HG02642 (cell line): ENCODE measurements around the gene SKP1.

Experiments
- ATAC-seq: cut with Tn5 transposase; IDR thresholded peaks from one replicate; pipeline ENCODE4 v1.9.1; 2021; ENCODE audit warnings: mild to moderate bottlenecking; ENCODE audit not compliant: unreplicated experiment, poor library complexity

SKP1 gene

DNA sequence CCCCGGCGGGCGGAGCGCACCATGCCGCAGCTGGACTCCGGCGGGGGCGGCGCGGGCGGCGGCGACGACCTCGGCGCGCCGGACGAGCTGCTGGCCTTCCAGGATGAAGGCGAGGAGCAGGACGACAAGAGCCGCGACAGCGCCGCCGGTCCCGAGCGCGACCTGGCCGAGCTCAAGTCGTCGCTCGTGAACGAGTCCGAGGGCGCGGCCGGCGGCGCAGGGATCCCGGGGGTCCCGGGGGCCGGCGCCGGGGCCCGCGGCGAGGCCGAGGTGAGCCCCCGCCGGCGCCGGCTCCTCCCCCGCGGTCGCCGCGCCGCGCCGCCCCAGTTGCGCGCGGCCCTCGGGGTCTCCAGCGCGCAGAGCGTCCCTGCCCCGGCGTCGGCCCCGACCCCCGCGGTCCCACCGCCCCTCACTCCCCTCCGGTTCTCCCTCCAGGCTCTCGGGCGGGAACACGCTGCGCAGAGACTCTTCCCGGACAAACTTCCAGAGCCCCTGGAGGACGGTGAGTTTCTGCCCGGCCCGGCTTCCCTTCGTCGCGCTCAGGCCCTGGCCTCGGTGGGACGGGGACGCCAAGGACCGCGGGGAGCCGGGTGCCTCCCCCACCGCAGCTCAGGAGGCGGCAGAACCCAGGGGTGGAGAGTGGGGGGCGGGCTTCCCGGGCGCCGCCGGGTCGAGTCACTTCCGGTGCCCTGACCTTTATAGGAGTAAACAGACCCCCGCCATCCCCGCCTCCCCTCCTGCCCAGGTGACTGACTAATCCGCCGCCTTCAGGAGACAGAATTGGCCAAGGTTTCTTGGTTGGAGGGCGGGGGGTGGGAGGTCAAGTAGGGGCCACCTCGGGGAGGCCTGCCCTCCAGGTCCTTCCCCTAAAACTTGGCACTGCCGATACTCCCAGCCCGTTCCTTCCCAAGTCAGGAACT is 61.6 kb downstream of the SKP1 start:
- peak; percentile 8 for ATAC-seq

GRCh38 chr5:134113902-134114875 is 62.6 kb downstream of the SKP1 start, which contains the start of gene TCF7:
Gene TCF7, plus strand, starts transcription at chr5:134114681. Its CDS starts 226 bp downstream, at chr5:134114907.
- peak; percentile 88 for ATAC-seq

GRCh38 chr5:134113363-134113889 is 63.3 kb downstream of the SKP1 start:
- no peak for ATAC-seq

- ATAC-seq, result no peak
Observed at GRCh38 chr5:134112726-134113362, 63.9 kb downstream of the SKP1 start.

- no peak for ATAC-seq
Observed at GRCh38 chr5:134111741-134112647, 64.8 kb downstream of the SKP1 start.

DNA sequence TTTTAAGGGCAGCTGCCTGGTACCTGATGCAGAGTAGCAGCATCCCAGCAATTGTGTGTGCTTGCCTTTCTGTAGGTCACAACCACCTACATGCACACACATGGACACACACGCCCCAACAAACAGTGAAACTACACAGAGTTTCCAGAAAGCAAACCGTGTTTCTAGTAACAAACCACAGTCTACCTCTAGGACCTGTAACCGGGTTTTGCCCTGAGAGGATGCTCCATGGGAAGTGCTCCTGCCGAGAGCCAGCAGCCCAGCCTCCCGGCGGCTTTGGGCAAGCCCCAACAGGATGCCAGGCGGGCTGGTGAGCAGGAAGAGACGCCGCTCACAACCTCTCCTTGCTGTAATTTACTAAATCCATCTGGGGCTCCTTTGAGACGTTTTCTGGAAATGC is 66.4 kb downstream of the SKP1 start:
- no peak for ATAC-seq

DNA sequence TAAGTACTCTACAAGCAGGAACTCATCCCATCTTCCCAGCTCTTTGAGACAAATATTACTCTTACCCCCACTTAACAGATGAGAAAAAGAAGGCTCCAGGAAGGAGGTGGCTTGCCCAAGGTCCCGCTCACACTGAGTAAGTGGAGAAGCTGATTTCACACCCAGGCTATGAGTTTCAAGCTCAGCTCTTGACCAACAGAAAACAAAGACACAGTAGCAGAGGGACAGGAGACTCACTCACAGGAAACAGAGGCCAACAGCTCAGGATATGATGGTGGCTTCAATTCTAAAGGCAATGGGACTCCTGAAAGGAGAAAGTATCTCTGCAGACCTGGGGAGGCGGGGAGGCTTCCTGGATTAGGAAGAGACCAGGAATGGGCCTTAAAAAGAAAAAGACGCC is 69.0 kb downstream of the SKP1 start:
- ATAC-seq, result no peak

DNA sequence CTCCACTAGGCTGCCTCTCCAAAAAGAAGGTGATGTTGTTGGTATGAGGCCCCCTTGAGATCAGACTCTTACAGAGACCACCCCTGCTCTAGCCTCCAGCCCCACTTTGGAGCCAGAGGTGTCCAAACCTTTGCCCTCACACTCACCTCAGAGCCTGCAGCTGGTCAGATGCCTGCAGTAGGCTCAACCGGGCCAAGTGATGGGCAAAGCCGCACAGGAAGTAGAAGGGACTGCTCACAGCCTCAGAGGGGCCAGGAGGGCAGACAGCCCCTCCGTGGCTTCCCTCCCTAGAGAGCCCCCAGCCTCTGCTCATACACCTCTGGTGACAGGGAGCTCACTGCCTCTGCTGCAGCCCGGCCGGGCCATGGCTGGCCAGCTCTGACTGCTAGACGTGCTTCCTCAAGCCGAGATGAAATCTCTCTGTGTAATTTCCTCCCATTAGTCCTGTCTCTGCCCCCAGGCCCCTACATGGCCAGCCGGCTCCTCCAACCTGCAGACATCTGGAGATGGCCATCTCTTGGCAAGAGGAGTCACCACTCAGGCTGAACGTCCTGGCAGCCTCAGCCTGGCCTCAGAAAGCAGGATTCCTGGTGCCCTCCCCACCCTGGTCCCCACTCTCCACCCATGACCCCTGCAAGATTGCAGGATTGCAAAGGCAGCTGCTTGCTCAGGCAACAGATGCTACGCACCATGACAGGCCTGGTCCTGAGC is 69.6 kb downstream of the SKP1 start:
- no peak for ATAC-seq

GRCh38 chr5:134103998-134104654 is 72.6 kb downstream of the SKP1 start:
- no peak for ATAC-seq

DNA sequence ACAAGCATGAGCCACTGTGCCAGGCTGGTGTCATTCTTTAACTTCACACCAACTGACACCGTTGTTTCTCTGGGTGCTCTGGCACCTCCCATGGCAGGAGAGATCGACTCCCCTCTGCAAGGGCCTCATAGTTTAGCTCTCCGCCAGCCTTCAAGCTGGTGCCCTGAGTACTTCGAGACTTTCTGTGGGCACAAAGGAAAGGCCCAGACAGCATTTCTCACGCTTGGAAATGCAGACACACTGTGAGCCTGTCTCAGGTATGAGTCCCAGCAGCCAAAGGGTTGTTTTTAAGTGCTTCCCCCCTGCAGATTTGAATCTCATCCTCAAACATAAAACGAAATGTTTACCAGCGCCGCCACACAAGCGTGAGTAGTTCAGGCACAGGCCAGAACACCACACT is 73.4 kb downstream of the SKP1 start:
- ATAC-seq, result no peak

GRCh38 chr5:134101686-134102439 is 74.9 kb downstream of the SKP1 start:
- no peak for ATAC-seq

- ATAC-seq, result peak; percentile 82
Observed at GRCh38 chr5:134100283-134101091, 76.3 kb downstream of the SKP1 start.

- no peak for ATAC-seq
Observed at GRCh38 chr5:134099939-134100282, 76.8 kb downstream of the SKP1 start.

- ATAC-seq, result no peak
Observed at GRCh38 chr5:134099288-134099872, 77.4 kb downstream of the SKP1 start.
